SU-DHL-6 (cell line): ENCODE data around the gene MED15.

ENCODE experiments used
- EZH2phosphoT487 ChIP-seq: fragments of 200-600 bp; sonication (generic), shearing (Covaris generic); conservative IDR thresholded peaks from 2 replicates; pipeline ENCODE4 v1.6.1; 2018; ENCODE audit warnings: mild to moderate bottlenecking, antibody characterized with exemption, low read length, moderate library complexity, mixed read lengths
- TF ChIP-seq, protein P1 (sequence below): fragments of 200-600 bp; sonication (generic); IDR thresholded peaks from one replicate; pipeline ENCODE4 v1.5.1; 2017; ENCODE audit warnings: antibody characterized with exemption, mild to moderate bottlenecking, low read length, moderate library complexity; ENCODE audit not compliant: insufficient read depth, poor library complexity, severe bottlenecking

DNA sequence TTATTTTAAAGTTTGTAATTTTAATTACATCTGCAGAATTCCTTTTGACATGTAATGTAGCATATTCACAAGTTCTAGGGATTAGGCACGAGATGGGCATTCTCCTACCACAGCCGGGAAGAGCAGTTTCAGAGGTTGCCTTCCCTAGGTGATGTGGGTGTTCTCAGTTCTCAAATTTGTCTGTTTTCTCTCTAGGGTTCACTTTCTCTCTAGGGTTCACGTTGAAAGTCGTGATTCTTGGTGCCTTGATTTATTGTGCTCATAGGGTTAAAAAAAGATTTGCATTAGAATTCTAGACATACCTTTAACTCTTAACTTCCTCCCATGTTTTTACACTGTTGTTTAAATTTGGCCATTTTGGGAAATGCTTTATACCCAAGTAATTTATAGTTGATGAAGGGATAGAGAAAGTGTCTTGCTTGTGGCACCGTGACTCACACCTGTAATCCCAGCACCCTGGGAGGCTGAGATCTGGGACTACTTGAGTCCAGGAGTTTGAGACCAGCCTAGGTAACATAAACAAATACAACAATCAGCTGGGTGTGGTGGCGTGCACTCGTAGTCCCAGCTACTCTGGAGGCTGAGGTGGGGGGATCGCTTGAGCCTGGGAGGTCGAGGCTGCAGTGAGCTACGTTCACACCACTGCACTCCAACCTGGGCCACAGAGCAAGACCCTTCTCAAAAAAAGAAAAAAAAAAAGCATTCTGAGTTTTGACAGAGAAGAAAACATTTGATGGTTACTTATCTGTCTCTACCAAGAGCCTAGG is 3.6 kb downstream of the MED15 start:
- TF ChIP-seq, protein P1, sequence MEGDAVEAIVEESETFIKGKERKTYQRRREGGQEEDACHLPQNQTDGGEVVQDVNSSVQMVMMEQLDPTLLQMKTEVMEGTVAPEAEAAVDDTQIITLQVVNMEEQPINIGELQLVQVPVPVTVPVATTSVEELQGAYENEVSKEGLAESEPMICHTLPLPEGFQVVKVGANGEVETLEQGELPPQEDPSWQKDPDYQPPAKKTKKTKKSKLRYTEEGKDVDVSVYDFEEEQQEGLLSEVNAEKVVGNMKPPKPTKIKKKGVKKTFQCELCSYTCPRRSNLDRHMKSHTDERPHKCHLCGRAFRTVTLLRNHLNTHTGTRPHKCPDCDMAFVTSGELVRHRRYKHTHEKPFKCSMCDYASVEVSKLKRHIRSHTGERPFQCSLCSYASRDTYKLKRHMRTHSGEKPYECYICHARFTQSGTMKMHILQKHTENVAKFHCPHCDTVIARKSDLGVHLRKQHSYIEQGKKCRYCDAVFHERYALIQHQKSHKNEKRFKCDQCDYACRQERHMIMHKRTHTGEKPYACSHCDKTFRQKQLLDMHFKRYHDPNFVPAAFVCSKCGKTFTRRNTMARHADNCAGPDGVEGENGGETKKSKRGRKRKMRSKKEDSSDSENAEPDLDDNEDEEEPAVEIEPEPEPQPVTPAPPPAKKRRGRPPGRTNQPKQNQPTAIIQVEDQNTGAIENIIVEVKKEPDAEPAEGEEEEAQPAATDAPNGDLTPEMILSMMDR = no peak
- TF ChIP-seq EZH2phosphoT487 = no peak
